Endothelial cell of umbilical vein (primary cell): Measurements from ENCODE around the gene IFITM2.

Experiments
- CTCF ChIP-seq, 2 donors: IDR thresholded peaks; 1 replicate in 1 of 2; 2 replicates in 1 of 2; pipeline ENCODE4 v1.5.1; 2011; ENCODE audit warnings: low read length in 2 of 2, mild to moderate bottlenecking in 2 of 2, moderate library complexity in 2 of 2, control low read depth in 1 of 2, inconsistent platforms in 1 of 2, low read depth in 1 of 2; ENCODE audit not compliant: insufficient read depth in 1 of 2; ENCODE audit errors: extremely low read depth in 1 of 2
- EZH2 ChIP-seq: IDR thresholded peaks from 2 replicates; pipeline ENCODE4 v1.6.1; 2012; ENCODE audit warnings: borderline replicate concordance, low read depth, mild to moderate bottlenecking, moderate library complexity, low read length, inconsistent platforms; ENCODE audit not compliant: severe bottlenecking
- MAX ChIP-seq: IDR thresholded peaks from 2 replicates; pipeline ENCODE4 v1.6.1; 2011; ENCODE audit not compliant: insufficient read depth, insufficient read length
- MYC ChIP-seq: IDR thresholded peaks from one replicate; pipeline ENCODE4 v1.6.1; 2011; ENCODE audit warnings: mild to moderate bottlenecking, low read depth, low read length
- POLR2A ChIP-seq: IDR thresholded peaks from 2 replicates; pipeline ENCODE4 v1.6.1; 2012; ENCODE audit warnings: low read depth, mild to moderate bottlenecking, control low read depth, low read length
- POLR2AphosphoS5 ChIP-seq: IDR thresholded peaks from 2 replicates; pipeline ENCODE4 v1.6.1; 2012; ENCODE audit warnings: low read depth, mild to moderate bottlenecking, control low read depth, low read length, moderate library complexity; ENCODE audit not compliant: insufficient read depth

GRCh38 chr11:327581-327923, 19.9 kb downstream of the IFITM2 start:
- TF ChIP-seq CTCF (IDR thresholded peaks at IDR 0.05; ENCODE audit: extremely low read depth in 1 of 2, insufficient read depth in 1 of 2, low read depth in 1 of 2, low read length in 2 of 2) (no peak), POLR2A (no peak), MYC (no peak), POLR2AphosphoS5 (no peak), MAX (no peak), EZH2 (no peak)
